Measurements from ENCODE around the gene NR5A1. TPM values are rescaled to one million over a fixed set of nuclear protein-coding genes. Genes with fewer than 3 reads are reported as not detected.

NR5A1 gene
- total RNA-seq, 1 donor from 2014 or later = 0.12 TPM

- Mint-ChIP-seq H3K36me3 (no peaks in the 10 kb centered on the region), H3K27me3 (no peaks in the 10 kb centered on the region), H3K27ac (no peak overlapping the region), H3K4me1 (ENCODE audit: unreplicated experiment) (no peaks in the 10 kb centered on the region), H3K4me3 (no peak overlapping the region), H3K9me3 (no peaks in the 10 kb centered on the region)
- TF ChIP-seq CTCF (conservative IDR thresholded peaks at IDR 0.05) = no peak
- no peak for DNase-seq (ENCODE audit: extremely low spot score, unreplicated experiment)
These were observed 42.9 kb upstream of the NR5A1 start for GRCh38 chr9:124550072-124550471.

- DNase-seq (ENCODE audit: extremely low spot score, unreplicated experiment) = no peak
- Mint-ChIP-seq H3K9me3 (no peaks in the 10 kb centered on the region), H3K36me3 (no peaks in the 10 kb centered on the region), H3K27me3 (no peaks in the 10 kb centered on the region), H3K27ac (no peak overlapping the region), H3K4me3 (no peak overlapping the region), H3K4me1 (ENCODE audit: unreplicated experiment) (no peaks in the 10 kb centered on the region)
- no peak for TF ChIP-seq CTCF (conservative IDR thresholded peaks at IDR 0.05)
These were observed 41.8 kb upstream of the NR5A1 start for GRCh38 chr9:124549016-124549415.

GRCh38 chr9:124544535-124544934 is 37.3 kb upstream of the NR5A1 start:
- TF ChIP-seq CTCF (conservative IDR thresholded peaks at IDR 0.05) = no peak
- H3K36me3 Mint-ChIP-seq = peaks cover 9% of the 10 kb centered on the region
- H3K27ac Mint-ChIP-seq = no peak overlapping the region

GRCh38 chr9:124541824-124542223 is 34.6 kb upstream of the NR5A1 start:
- peaks cover 15% of the 10 kb centered on the region for H3K36me3 Mint-ChIP-seq
- no peaks in the 10 kb centered on the region for H3K27me3 Mint-ChIP-seq
- no peak overlapping the region for H3K27ac Mint-ChIP-seq
- H3K9me3 Mint-ChIP-seq = no peaks in the 10 kb centered on the region
- no peaks in the 10 kb centered on the region for H3K4me1 Mint-ChIP-seq (ENCODE audit: unreplicated experiment)
- no peak for TF ChIP-seq CTCF (conservative IDR thresholded peaks at IDR 0.05)
- DNase-seq (ENCODE audit: extremely low spot score, unreplicated experiment) = no peak
- H3K4me3 Mint-ChIP-seq = no peak overlapping the region

More at GRCh38 chr9:124544535-124544934, 37.3 kb upstream of the NR5A1 start:
- Mint-ChIP-seq H3K27me3 (no peaks in the 10 kb centered on the region), H3K4me1 (ENCODE audit: unreplicated experiment) (no peaks in the 10 kb centered on the region), H3K9me3 (no peaks in the 10 kb centered on the region), H3K4me3 (no peak overlapping the region)
- DNase-seq (ENCODE audit: extremely low spot score, unreplicated experiment) = no peak

GRCh38 chr9:124537926-124538325 is 30.7 kb upstream of the NR5A1 start:
- Mint-ChIP-seq H3K4me3 (no peak overlapping the region), H3K36me3 (peaks cover 15% of the 10 kb centered on the region), H3K27ac (no peak overlapping the region), H3K9me3 (no peaks in the 10 kb centered on the region), H3K27me3 (no peaks in the 10 kb centered on the region), H3K4me1 (ENCODE audit: unreplicated experiment) (no peaks in the 10 kb centered on the region)
- DNase-seq (ENCODE audit: extremely low spot score, unreplicated experiment) = no peak
- no peak for TF ChIP-seq CTCF (conservative IDR thresholded peaks at IDR 0.05)

- Mint-ChIP-seq H3K4me3 (no peak overlapping the region), H3K9me3 (no peaks in the 10 kb centered on the region), H3K27ac (no peak overlapping the region), H3K27me3 (no peaks in the 10 kb centered on the region), H3K4me1 (ENCODE audit: unreplicated experiment) (no peaks in the 10 kb centered on the region), H3K36me3 (peaks cover 8% of the 10 kb centered on the region)
- no peak for TF ChIP-seq CTCF (conservative IDR thresholded peaks at IDR 0.05)
- DNase-seq (ENCODE audit: extremely low spot score, unreplicated experiment) = no peak
These were observed 28.6 kb upstream of the NR5A1 start for GRCh38 chr9:124535846-124536245.
